ENCODE data around the gene CIPC.

CIPC gene

GRCh38 chr14:77058117-77058516 is 39.9 kb upstream of the CIPC start:
- H3K27ac ChIP-seq = no peak overlapping the region
- no peak for TF ChIP-seq ZFX (IDR thresholded peaks at IDR 0.05)
- TF ChIP-seq, protein P1, sequence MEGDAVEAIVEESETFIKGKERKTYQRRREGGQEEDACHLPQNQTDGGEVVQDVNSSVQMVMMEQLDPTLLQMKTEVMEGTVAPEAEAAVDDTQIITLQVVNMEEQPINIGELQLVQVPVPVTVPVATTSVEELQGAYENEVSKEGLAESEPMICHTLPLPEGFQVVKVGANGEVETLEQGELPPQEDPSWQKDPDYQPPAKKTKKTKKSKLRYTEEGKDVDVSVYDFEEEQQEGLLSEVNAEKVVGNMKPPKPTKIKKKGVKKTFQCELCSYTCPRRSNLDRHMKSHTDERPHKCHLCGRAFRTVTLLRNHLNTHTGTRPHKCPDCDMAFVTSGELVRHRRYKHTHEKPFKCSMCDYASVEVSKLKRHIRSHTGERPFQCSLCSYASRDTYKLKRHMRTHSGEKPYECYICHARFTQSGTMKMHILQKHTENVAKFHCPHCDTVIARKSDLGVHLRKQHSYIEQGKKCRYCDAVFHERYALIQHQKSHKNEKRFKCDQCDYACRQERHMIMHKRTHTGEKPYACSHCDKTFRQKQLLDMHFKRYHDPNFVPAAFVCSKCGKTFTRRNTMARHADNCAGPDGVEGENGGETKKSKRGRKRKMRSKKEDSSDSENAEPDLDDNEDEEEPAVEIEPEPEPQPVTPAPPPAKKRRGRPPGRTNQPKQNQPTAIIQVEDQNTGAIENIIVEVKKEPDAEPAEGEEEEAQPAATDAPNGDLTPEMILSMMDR (conservative IDR thresholded peaks at IDR 0.05) = no peak

- H3K27ac ChIP-seq = no peak overlapping the region
- no peak for TF ChIP-seq ZFX (IDR thresholded peaks at IDR 0.05)
- TF ChIP-seq, protein P1 (conservative IDR thresholded peaks at IDR 0.05) = no peak
Observed at GRCh38 chr14:77058785-77059184, 39.3 kb upstream of the CIPC start.

DNA sequence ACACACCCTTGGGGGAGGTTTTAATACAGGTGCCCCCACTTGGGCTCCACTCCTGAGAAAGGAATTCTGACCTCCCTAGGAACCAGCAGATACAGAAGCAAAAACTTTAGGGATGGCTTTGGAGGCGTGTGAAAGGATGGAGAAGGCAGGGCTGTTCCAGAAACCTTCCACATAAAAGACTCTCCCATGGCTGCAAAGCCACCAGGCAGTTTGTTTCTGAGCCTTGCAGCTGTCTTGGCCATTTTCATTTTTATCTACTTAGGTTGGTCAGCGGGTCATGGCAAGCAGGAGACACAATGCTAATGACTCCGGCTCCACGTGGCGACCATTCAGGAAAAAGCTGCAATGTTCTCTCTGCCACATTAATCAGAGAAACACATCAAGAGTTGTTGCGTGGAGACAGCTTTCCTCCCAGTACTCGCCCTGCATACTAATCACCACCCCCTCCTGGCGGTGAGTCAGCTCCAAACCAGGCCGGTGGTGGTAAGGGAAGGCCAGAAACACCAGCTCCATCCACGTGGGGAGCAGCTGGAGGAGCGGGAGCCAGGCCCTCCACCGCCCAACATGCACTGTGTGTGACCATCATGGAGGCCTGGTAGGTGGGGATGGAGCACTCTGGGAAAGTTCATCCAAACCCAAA is 38.7 kb upstream of the CIPC start:
- H3K27ac ChIP-seq = no peak overlapping the region
- TF ChIP-seq, protein P1 (conservative IDR thresholded peaks at IDR 0.05) = no peak
- TF ChIP-seq ZFX (IDR thresholded peaks at IDR 0.05) = no peak

- no peak overlapping the region for H3K27ac ChIP-seq
- TF ChIP-seq ZFX (IDR thresholded peaks at IDR 0.05) = no peak
- TF ChIP-seq, protein P1 (conservative IDR thresholded peaks at IDR 0.05) = no peak
Observed at GRCh38 chr14:77061630-77062257, 36.3 kb upstream of the CIPC start.

DNA sequence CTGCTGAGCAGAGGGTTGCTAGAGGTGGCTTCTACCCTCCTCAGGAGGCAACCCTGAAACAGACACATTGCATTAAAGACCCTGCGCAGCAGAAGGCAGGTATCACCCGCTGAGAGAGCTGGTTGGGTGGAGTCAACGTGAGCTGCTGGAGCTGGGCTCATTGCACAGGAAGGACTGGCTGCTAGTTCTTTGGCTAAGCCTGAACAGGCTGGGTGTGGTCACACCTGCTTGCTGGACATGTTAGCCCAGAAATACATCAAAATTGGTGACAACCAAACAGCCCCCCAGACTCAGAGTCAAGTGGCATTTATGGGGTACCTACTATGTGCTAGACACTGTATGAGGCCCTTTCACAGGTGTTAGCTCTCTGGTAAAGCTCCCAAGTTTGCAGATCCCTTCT is 35.8 kb upstream of the CIPC start:
- no peak overlapping the region for H3K27ac ChIP-seq
- no peak for TF ChIP-seq ZFX (IDR thresholded peaks at IDR 0.05)
- TF ChIP-seq, protein P1 (conservative IDR thresholded peaks at IDR 0.05) = no peak

GRCh38 chr14:77063571-77064171 is 34.4 kb upstream of the CIPC start:
- no peak overlapping the region for H3K27ac ChIP-seq
- TF ChIP-seq ZFX (IDR thresholded peaks at IDR 0.05) = no peak
- TF ChIP-seq, protein P1 (conservative IDR thresholded peaks at IDR 0.05) = no peak

GRCh38 chr14:77064521-77065178 is 33.4 kb upstream of the CIPC start:
- no peak overlapping the region for H3K27ac ChIP-seq
- TF ChIP-seq, protein P1 (conservative IDR thresholded peaks at IDR 0.05) = no peak
- no peak for TF ChIP-seq ZFX (IDR thresholded peaks at IDR 0.05)

Data from C4-2B (cell line).